Tibial nerve (tissue), 4 donors: Measurements from ENCODE around the gene MEIOC. TPM values are rescaled to one million over a fixed set of nuclear protein-coding genes. Genes with fewer than 3 reads are reported as not detected.
"Not testable (repeated sequence)": the region's sequence is repeated elsewhere in the genome, so short reads cannot be mapped to it uniquely, and the experiment has no call there.

Source experiments
- DNase-seq, 2 donors: peaks; one replicate each; pipeline ENCODE4 v3.0.0-alpha.2; 2019; ENCODE audit warnings: low spot score in 2 of 2
- H3K27ac ChIP-seq, 4 donors: fragments of 200-600 bp; sonication (generic) in 3 of 4; one replicate each; pipeline ENCODE4 v1.5.1; 2017 to 2019; ENCODE audit warnings: mild to moderate bottlenecking in 1 of 4
- H3K27me3 ChIP-seq, 2 donors: fragments of 200-600 bp; sonication (generic) in 1 of 2; one replicate each; pipeline versions ENCODE4 v1.5.1 to v1.6.0; 2017 to 2019
- H3K36me3 ChIP-seq, 3 donors: fragments of 200-600 bp; sonication (generic); one replicate each; pipeline ENCODE4 v1.5.1; 2018 to 2019
- H3K4me1 ChIP-seq, 4 donors: fragments of 200-600 bp; sonication (generic) in 3 of 4; one replicate each; pipeline ENCODE4 v1.5.1; 2017 to 2019
- H3K4me3 ChIP-seq, 4 donors: fragments of 200-600 bp; sonication (generic) in 3 of 4; one replicate each; pipeline ENCODE4 v1.5.1; 2017 to 2019; ENCODE audit warnings: mild to moderate bottlenecking in 1 of 4, moderate library complexity in 1 of 4
- H3K9me3 ChIP-seq, 4 donors: fragments of 200-600 bp; sonication (generic) in 3 of 4; one replicate each; pipeline ENCODE4 v1.5.1; 2017 to 2019
- EP300 ChIP-seq, 2 donors: sonication (generic); formaldehyde crosslinking; IDR thresholded peaks; one replicate each; pipeline ENCODE4 v1.6.1; 2017; ENCODE audit warnings: antibody characterized with exemption in 2 of 2, mild to moderate bottlenecking in 1 of 2
- POLR2A ChIP-seq, 2 donors: fragments of 450-650 bp; IDR thresholded peaks; one replicate each; pipeline ENCODE4 v1.6.1; 2017; ENCODE audit warnings: antibody characterized with exemption in 2 of 2, mild to moderate bottlenecking in 2 of 2, moderate library complexity in 2 of 2
- WGBS, 2 donors: methylation state at CpG; one replicate each; pipeline ENCODE4 v1.1.5; 2018; 5-methylcytosine and 5-hydroxymethylcytosine counted together
- total RNA-seq, 4 donors: library from RNA; depleted of rRNA; stranded (reverse); fragments of >200 nt; gene quantifications; one replicate each; pipeline ENCODE4 v1.1.0, GENCODE V29; 2016
- TF ChIP-seq, protein P1 (sequence below), 5 experiments: fragments of 200-600 bp in 3 of 5; fragments of 450-650 bp in 2 of 5; sonication (generic) in 3 of 5; IDR thresholded peaks; one replicate each; pipeline ENCODE4 v1.5.1; 2016 to 2019; ENCODE audit warnings: antibody characterized with exemption in 5 of 5, mild to moderate bottlenecking in 3 of 5, moderate library complexity in 2 of 5

MEIOC gene
- total RNA-seq, 4 donors from 2014 or later = not detected

DNA sequence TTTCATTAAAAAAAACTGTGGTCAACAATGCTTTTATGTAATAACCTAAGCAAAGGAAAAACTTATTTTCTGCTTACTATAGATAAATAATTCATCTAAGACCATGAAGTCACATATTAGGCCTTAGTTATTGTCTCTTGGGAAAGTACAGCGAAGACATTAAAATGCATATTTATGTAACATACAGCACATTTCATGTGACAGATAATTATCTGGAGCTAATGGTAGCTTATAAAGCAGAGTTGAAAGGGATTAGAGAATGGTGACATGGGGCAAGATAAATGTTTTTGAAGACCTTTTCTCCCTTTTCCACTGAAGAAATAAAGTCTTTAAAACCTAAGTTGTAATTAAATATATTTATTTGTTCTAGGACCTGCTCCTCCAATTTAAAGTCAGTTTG is 9.7 kb downstream of the MEIOC start:
- no peak for DNase-seq
- H3K27me3 ChIP-seq = no peaks in the 10 kb centered on the region
- no peak overlapping the region for H3K4me3 ChIP-seq
- TF ChIP-seq, protein P1, sequence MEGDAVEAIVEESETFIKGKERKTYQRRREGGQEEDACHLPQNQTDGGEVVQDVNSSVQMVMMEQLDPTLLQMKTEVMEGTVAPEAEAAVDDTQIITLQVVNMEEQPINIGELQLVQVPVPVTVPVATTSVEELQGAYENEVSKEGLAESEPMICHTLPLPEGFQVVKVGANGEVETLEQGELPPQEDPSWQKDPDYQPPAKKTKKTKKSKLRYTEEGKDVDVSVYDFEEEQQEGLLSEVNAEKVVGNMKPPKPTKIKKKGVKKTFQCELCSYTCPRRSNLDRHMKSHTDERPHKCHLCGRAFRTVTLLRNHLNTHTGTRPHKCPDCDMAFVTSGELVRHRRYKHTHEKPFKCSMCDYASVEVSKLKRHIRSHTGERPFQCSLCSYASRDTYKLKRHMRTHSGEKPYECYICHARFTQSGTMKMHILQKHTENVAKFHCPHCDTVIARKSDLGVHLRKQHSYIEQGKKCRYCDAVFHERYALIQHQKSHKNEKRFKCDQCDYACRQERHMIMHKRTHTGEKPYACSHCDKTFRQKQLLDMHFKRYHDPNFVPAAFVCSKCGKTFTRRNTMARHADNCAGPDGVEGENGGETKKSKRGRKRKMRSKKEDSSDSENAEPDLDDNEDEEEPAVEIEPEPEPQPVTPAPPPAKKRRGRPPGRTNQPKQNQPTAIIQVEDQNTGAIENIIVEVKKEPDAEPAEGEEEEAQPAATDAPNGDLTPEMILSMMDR (IDR thresholded peaks at IDR 0.05) = no peak
- no peak for TF ChIP-seq POLR2A (IDR thresholded peaks at IDR 0.05)
- TF ChIP-seq EP300 (IDR thresholded peaks at IDR 0.05) = no peak
- no peaks in the 10 kb centered on the region for H3K9me3 ChIP-seq
- no peak overlapping the region for H3K27ac ChIP-seq
- no peaks in the 10 kb centered on the region for H3K36me3 ChIP-seq
- H3K4me1 ChIP-seq = no peaks in the 10 kb centered on the region
- WGBS, 2 donors = 93 to 98% methylated on average over 1 of the region's 1 CpG

DNA sequence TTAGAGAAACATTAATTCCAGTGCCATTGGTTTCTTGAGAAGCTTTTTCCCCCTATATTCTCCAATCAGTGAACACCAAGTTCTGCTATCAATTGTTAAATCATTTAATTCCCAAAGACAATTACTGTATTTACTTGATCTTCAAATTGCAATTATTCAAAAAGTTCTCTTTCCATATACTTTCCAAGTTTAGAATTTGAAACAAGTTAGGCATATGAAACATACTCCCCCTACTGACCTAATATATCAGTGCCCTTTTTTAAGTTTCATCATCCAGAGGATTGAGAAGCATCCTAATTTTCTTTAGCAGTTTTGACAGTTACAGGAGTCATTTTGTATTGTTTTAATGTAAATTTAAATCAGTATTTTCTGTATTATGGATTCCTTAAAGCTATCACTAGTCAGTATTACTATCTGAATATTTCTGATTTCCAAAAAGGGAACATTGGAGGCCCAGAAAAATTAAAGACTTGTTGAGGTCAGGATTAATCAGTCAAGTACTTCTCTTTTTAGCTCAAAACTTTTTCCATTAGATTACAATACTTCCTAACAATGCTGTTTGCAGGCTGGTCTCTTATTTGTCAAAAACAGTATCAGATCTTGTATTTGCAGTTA is 16.3 kb downstream of the MEIOC start:
- Histone ChIP-seq H3K9me3 (no peaks in the 10 kb centered on the region), H3K36me3 (peaks cover 0 to 4% (median 0%) of the 10 kb centered on the region in 3 donors), H3K27ac (no peak overlapping the region), H3K4me3 (no peak overlapping the region), H3K27me3 (no peaks in the 10 kb centered on the region), H3K4me1 (no peaks in the 10 kb centered on the region)
- TF ChIP-seq, protein P1 (IDR thresholded peaks at IDR 0.05) = peak in 4 of 5 experiments; percentile 20 to 31 (median 28)
- no peak for TF ChIP-seq EP300 (IDR thresholded peaks at IDR 0.05)
- DNase-seq = no peak

DNA sequence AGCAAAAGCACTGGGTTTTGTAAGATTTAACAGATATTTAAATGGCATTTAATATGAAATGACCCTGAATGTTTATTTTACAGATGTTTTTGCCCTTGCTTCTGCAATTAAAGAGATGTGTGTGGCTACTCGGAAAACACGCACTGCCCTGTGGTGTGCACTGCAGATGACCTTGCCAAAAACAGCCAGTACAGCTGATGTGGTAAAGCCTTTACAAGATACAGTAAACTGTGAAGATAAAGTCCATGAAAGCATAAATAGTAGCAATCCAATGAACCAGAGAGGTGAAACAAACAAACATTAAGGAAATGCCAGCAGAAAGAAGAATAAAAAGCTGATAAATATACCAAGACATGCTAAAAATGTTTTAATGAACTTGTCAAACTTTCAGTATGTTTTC is 17.6 kb downstream of the MEIOC start:
- 75 to 77% methylated on average over 2 of the region's 2 CpGs for WGBS, 2 donors
- peaks cover 0 to 15% (median 0%) of the 10 kb centered on the region in 3 donors for H3K36me3 ChIP-seq
- H3K4me3 ChIP-seq = no peak overlapping the region
- H3K4me1 ChIP-seq = no peaks in the 10 kb centered on the region
- H3K27ac ChIP-seq = no peak overlapping the region
- TF ChIP-seq EP300 (IDR thresholded peaks at IDR 0.05) (no peak), POLR2A (IDR thresholded peaks at IDR 0.05) (no peak)
- TF ChIP-seq, protein P1 (IDR thresholded peaks at IDR 0.05) = no peak
- H3K9me3 ChIP-seq = no peaks in the 10 kb centered on the region
- no peak for DNase-seq
- no peaks in the 10 kb centered on the region for H3K27me3 ChIP-seq

DNA sequence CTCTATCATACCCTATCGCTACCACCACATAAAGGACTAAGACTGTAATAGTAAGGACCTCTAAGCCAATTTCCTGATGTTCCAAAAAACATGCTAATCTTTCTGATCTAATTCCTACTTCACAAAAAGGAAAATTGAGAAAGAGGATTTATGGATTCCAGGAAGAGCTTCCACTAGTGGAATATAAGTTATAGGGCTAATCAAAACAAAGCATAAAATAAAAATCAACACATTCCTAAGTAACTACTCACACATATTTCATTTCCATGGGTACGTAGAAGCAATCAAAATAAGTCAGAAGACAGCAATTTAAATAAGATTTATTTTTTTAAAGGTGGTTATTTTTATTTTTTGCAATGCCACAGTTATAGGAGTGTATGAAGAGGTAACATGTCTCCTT is 20.9 kb downstream of the MEIOC start:
- Histone ChIP-seq H3K4me1 (no peaks in the 10 kb centered on the region), H3K4me3 (no peak overlapping the region), H3K36me3 (peaks cover 0 to 45% (median 3%) of the 10 kb centered on the region in 3 donors), H3K27me3 (no peaks in the 10 kb centered on the region), H3K27ac (no peak overlapping the region), H3K9me3 (no peaks in the 10 kb centered on the region)
- TF ChIP-seq EP300 (IDR thresholded peaks at IDR 0.05) = no peak
- TF ChIP-seq, protein P1 (IDR thresholded peaks at IDR 0.05) = no peak
- no peak for TF ChIP-seq POLR2A (IDR thresholded peaks at IDR 0.05)
- DNase-seq = no peak
- WGBS, 2 donors = 62 to 79% methylated on average over 2 of the region's 2 CpGs

DNA sequence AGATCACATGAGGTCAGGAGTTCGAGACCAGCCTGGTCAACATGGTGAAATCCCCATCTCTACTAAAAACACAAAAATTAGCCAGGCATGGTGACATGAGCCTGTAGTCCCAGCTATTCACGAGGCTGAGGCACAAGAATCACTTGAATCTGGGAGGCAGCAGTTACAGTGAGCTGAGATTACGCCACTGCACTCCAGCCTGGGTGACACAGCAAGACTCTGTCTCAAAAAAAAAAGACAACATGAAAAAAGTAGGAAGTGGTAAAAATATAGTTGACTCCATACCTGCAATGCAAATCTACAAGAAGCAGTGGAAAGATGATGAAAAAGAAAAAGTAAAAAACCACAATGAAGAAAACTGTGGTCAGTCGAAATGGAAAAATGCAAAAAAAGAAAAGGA is 27.0 kb downstream of the MEIOC start:
- Histone ChIP-seq H3K36me3 (peaks cover 0 to 83% (median 10%) of the 10 kb centered on the region in 3 donors), H3K4me1 (peaks cover 0 to 10% (median 1%) of the 10 kb centered on the region in 4 donors)
- DNase-seq, H3K27me3 ChIP-seq, H3K4me3 ChIP-seq, H3K27ac ChIP-seq, H3K9me3 ChIP-seq: not testable (repeated sequence)
- 85 to 88% methylated on average over 4 of the region's 4 CpGs for WGBS, 2 donors

DNA sequence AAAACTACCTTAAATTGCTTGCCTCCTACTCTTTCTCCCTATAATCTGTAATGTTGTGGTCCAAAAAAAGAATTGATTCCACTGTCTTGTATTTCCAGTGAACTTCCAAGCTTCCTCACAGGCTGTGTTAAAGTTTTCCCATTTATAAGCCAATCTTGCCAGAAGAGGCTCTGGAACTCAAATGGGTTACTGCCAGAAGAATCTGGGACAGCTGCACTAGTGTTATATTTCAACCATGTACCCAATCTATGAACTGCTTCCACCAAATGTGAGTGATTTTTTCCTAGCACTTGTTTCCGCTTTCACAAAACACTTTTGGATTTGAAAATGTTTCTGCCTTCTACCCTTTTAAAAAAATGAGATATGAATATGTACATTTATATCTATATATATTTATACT is 31.5 kb downstream of the MEIOC start:
- peaks cover 0 to 42% (median 6%) of the 10 kb centered on the region in 3 donors for H3K36me3 ChIP-seq
- 85% methylated on average over 1 of the region's 1 CpG for WGBS, 2 donors
- no peaks in the 10 kb centered on the region for H3K9me3 ChIP-seq
- DNase-seq = no peak
- TF ChIP-seq, protein P1 (IDR thresholded peaks at IDR 0.05) = no peak
- TF ChIP-seq POLR2A (IDR thresholded peaks at IDR 0.05) (no peak), EP300 (IDR thresholded peaks at IDR 0.05) (no peak)
- no peak overlapping the region for H3K27ac ChIP-seq
- H3K27me3 ChIP-seq = no peaks in the 10 kb centered on the region
- peaks cover 0 to 28% (median 7%) of the 10 kb centered on the region in 4 donors for H3K4me1 ChIP-seq
- no peak overlapping the region for H3K4me3 ChIP-seq
